K562 (cell line): ENCODE results near the gene TMEM86B. TPM values are rescaled to one million over a fixed set of nuclear protein-coding genes. Genes with fewer than 3 reads are reported as not detected.

Experiments
- BRD4 ChIP-seq: fragments of 200-600 bp; sonication (generic); IDR thresholded peaks from 2 replicates; pipeline ENCODE4 v1.6.1; 2017; ENCODE audit warnings: inconsistent platforms
- GMEB1 ChIP-seq: fragments of 250-450 bp; sonication (Bioruptor Pico); IDR thresholded peaks from 2 replicates; pipeline ENCODE4 v1.4.0; 2020; ENCODE audit warnings: mild to moderate bottlenecking
- KDM5B ChIP-seq: fragments of 200-600 bp; sonication (generic); IDR thresholded peaks from 2 replicates; pipeline ENCODE4 v1.6.1; 2012; ENCODE audit warnings: low read depth, mild to moderate bottlenecking, moderate library complexity, low read length, control low read depth, inconsistent platforms; ENCODE audit not compliant: insufficient replicate concordance
- NCOA4 ChIP-seq: fragments of 450-650 bp; IDR thresholded peaks from 2 replicates; pipeline ENCODE4 v1.6.1; 2018; ENCODE audit warnings: mild to moderate bottlenecking; ENCODE audit not compliant: partially characterized antibody
- NR2F6 ChIP-seq: fragments of 450-650 bp; formaldehyde crosslinking; IDR thresholded peaks from 2 replicates; pipeline ENCODE4 v1.4.0; 2020; ENCODE audit warnings: mild to moderate bottlenecking
- NR4A1 ChIP-seq, 2 experiments: fragments of 250-450 bp in 1 of 2; fragments of 450-650 bp in 1 of 2; sonication (Bioruptor Pico) in 1 of 2; IDR thresholded peaks; 2 replicates each; pipeline versions ENCODE4 v1.4.0 to v1.6.1; 2016 to 2020; ENCODE audit warnings: mild to moderate bottlenecking in 2 of 2, missing compliant biosample characterization in 1 of 2, missing genetic modification characterization in 1 of 2, moderate library complexity in 1 of 2
- TAL1 ChIP-seq: fragments of 450-650 bp; IDR thresholded peaks from 2 replicates; pipeline ENCODE4 v1.6.1; 2016; ENCODE audit warnings: mild to moderate bottlenecking
- TARDBP ChIP-seq: fragments of 450-650 bp; IDR thresholded peaks from 2 replicates; pipeline ENCODE4 v1.6.1; 2016
- ZBTB40 ChIP-seq, 2 experiments: fragments of 450-650 bp in 1 of 2; sonication (generic) in 1 of 2; formaldehyde crosslinking in 1 of 2; IDR thresholded peaks; 2 replicates each; pipeline versions ENCODE4 v1.7.1 to v1.9.0; 2016 to 2022; ENCODE audit warnings: inconsistent platforms in 1 of 2, mild to moderate bottlenecking in 1 of 2, missing genetic modification reagents in 1 of 2
- ZNF134 ChIP-seq: fragments of 250-450 bp; sonication (Bioruptor Pico); conservative IDR thresholded peaks from 2 replicates; pipeline ENCODE4 v1.4.0; 2020
- ZNF583 ChIP-seq: fragments of 250-450 bp; sonication (Bioruptor Pico); IDR thresholded peaks from 2 replicates; pipeline ENCODE4 v1.4.0; 2020
- ZNF655 ChIP-seq: fragments of 250-450 bp; sonication (Bioruptor Pico); IDR thresholded peaks from 2 replicates; pipeline ENCODE4 v1.5.0; 2021
- ZNF740 ChIP-seq, 3 experiments: fragments of 200-800 bp in 1 of 3; sonication (Bioruptor generic) in 1 of 3; sonication (generic) in 1 of 3; formaldehyde crosslinking in 1 of 3; IDR thresholded peaks; 2 replicates each; pipeline versions ENCODE4 v1.6.1 to v1.8.0; 2016 to 2022; ENCODE audit warnings: mild to moderate bottlenecking in 2 of 3, missing compliant biosample characterization in 2 of 3, missing genetic modification characterization in 2 of 3, missing genetic modification reagents in 1 of 3
- polyA plus RNA-seq, 8 experiments: library from polyadenylated mRNA; depleted of rRNA in 4 of 8; stranded (reverse) in 5 of 8; unstranded in 3 of 8; fragments of >200 nt; fragmentation: Nextera tagmentation in 2 of 8; fragmentation: Illumina TruSeq in 1 of 8; extraction: Ambion mirVana in 2 of 8; extraction: Trizol in 1 of 8; gene quantifications; 2 replicates each; pipeline versions ENCODE4 v1.2.1 to v1.2.3, GENCODE V29; 2011 to 2014; ENCODE audit warnings: inconsistent platforms in 1 of 8, missing spikeins in 1 of 8
- total RNA-seq, 7 experiments: library from RNA; depleted of rRNA in 6 of 7; stranded (reverse); fragments of >200 nt in 6 of 7; fragmentation: Illumina TruSeq in 2 of 7; extraction: Trizol in 2 of 7; gene quantifications; 2 replicates each; pipeline versions ENCODE4 v1.2.1 to v1.2.3, GENCODE V29; 2011 to 2021; ENCODE audit warnings: low replicate concordance in 1 of 7

The TMEM86B gene
- total and polyA plus RNA-seq, 9 of the 15 experiments (the other 6 are each of a cell fraction or from before 2014, with no cell fraction given), result 0.28 to 7.9 (median 2.1) TPM

GRCh38 chr19:55216461-55217198, 11.9 kb downstream of the TMEM86B start (continued):
- TF ChIP-seq ZBTB40 (IDR thresholded peaks at IDR 0.05) (peak; percentile 83), ZBTB40 (CRISPR knock-in tag; IDR thresholded peaks at IDR 0.05) (peak; percentile 76), TARDBP (peak; percentile 85), NCOA4 (no peak), KDM5B (peak; percentile 70), ZNF740 (CRISPR knock-in tag; IDR thresholded peaks at IDR 0.05) (peak; percentile 59), ZNF740 (tag; IDR thresholded peaks at IDR 0.05) (no peak), ZNF655 (no peak), NR4A1 (CRISPR knock-in tag; IDR thresholded peaks at IDR 0.05) (no peak), NR4A1 (tag; IDR thresholded peaks at IDR 0.05) (no peak), BRD4 (no peak), TAL1 (peak; percentile 48), ZNF134 (CRISPR knock-in tag) (no peak), ZNF583 (peak; percentile 53; the same call in 1 of the 2 replicates), NR2F6 (CRISPR knock-in tag) (no peak), GMEB1 (CRISPR knock-in tag) (peak; percentile 54)
